T-helper 1 cell treated with Interleukin-12 subunit alpha and Interleukin-12 subunit beta and Interleukin-4 antibody, amounts not matched to agents 30 ng/mL and 1 ng/mL, for 36 hours (primary cell): ENCODE measurements around the gene HSD17B8. TPM values are rescaled to one million over a fixed set of nuclear protein-coding genes. Genes with fewer than 3 reads are reported as not detected.

ENCODE experiments used
- intact Hi-C: fragments of 100-400 bp; cut with micrococcal nuclease; formaldehyde crosslinking; loops from one replicate; pipeline ENCODE4 v1.15.1; 2024
- total RNA-seq: library from RNA; stranded (reverse); gene quantifications from 2 replicates; pipeline ENCODE4 v1.2.3, GENCODE V29; 2022

Gene HSD17B8
- total RNA-seq, 1 donor from 2014 or later, result 6.9 TPM

GRCh38 chr6:33236328-33236727, 31.9 kb downstream of the HSD17B8 start:
- intact Hi-C loops, result no loop called here

DNA sequence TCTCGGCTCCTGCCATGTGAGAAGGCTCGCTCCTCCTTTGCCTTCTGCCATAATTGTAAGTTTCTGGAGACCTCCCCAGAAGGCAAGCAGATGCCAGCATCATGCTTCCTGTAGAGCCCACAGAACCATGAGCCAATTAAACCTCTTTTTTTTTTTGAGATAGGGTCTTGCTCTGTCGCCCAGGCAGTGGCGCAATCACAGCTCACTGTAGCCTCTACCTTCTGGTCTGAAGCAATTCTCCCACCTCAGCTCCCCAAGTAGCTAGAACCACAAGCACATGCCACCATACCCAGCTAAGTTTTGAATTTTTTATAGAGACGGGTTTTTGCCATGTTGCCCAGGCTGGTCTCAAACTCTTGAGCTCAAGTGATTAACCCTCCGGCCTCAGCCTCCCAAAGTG, 32.4 kb downstream of the HSD17B8 start:
- intact Hi-C loops, result no loop called here

- intact Hi-C loops, result no loop called here
Measured at GRCh38 chr6:33237741-33238140, 33.3 kb downstream of the HSD17B8 start.

- intact Hi-C loops, result no loop called here
Measured at GRCh38 chr6:33241968-33242367, 37.5 kb downstream of the HSD17B8 start.

- intact Hi-C loops, result no loop called here
Measured at GRCh38 chr6:33243476-33243875, 39.0 kb downstream of the HSD17B8 start.

GRCh38 chr6:33247977-33248642, 43.7 kb downstream of the HSD17B8 start:
- intact Hi-C loops, result loop anchor here (1.0 to 5.0 kb wide), 11 partner anchors 44 to 403 kb away; partner anchors contain the start of genes HLA-DMB, HLA-DPB1, HSD17B8 and PSMB8

DNA sequence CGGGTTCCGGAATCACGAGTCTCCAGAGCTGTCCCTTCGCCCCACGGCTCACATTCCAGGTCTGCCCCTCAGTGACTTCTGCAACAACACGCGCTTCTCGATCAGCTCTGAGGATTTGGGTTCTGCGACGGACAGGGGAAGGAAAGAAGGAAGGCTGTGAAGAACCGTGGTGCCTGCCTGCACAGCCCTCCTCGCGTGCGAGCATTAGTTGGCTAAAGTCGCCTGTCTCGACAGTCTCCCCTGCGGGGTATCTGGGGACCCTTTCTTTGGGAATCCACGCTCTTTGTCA, 44.1 kb downstream of the HSD17B8 start:
- intact Hi-C loops, result loop anchor here (1.0 to 5.0 kb wide), 11 partner anchors 44 to 404 kb away; partner anchors contain the start of genes HLA-DMB, HLA-DPB1, HSD17B8 and PSMB8

DNA sequence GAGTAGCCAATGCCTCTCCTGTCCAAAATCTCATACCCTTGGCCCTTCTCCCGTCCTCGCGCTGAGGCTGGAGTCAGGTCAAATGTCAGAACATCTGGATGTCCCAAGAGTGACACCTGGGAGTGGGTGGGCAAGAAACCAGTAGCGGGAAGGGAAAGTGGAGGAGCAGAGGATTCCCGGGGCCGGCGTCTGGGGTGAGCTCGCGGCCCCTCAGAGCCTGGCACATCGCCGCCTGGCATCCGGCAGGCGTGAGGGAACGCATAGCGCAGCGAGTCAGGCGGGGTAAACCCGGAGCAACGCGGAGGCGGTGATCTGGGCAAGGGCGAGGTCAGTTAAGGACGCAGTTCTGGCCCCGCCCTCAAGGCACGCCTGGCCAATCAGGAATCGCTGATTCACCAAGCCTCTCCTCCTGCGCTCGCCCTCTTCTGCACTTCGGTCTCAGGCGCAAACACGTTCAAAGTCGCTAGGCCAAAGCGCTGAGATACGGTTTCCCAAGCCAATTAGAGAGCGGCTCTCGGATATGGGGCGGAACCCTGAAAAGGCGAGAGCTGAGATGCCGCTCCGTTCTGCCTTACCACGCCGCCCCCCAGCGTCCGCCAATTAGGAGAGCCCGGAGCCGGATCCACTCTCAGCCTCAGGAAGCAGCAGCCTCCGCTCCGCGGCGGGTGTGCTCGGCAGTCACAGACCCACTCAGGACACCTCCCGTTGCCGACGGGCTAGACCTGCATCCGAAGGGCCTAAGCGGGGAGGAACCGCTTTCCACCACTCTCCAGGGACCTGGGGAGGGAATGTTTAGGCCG, 44.7 kb downstream of the HSD17B8 start:
- intact Hi-C loops, result loop anchor here (1.0 to 5.0 kb wide), 20 partner anchors 22 to 1119 kb away; partner anchors contain the start of genes B3GALT4, FKBPL, HLA-DMB and HLA-DPB1

DNA sequence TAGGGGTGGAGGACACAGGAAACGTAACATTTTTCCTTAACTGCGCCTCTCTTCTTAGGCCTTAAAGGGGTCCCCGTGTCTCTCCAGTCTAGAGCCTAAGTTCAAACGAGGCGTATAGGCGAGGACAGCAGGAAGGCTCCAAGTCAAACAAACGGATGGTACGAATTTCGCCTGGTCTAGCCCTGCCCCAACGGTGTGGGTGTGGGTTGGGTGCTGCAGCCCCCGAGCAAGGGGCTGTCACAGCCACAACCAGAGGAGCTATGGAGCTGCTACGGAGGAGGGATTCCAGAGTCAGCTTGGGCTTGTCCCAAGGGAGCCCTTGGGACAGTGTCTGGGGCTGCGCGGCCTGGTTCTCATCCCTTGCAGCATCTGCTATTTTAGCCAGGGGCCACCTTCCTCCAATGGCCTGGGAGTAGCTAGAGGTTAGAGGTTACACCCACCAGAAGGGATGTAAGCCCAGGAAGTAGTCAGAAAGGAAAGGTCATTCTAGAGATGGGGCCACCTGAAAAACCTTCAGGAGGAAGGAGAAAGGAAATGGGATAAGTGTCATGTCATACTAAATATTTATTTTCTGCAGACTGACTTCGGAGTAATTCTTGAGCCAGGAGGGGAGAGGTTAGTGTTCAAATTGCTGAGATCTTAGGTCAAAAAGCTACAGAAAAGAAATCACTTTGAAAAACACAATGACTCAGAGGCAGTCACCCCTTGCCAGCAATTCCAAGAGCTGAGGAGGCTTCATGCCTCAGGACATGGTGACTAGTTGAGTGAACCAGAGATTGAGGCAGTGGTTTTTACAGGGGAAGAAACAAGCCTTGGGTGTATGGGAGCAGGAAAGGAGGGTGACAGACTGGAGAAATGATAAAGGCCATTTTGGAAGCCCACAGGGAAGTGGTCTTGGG, 45.5 kb downstream of the HSD17B8 start:
- intact Hi-C loops, result loop anchor here (1.0 to 5.0 kb wide), 14 partner anchors 21 to 1120 kb away; partner anchors contain the start of genes B3GALT4, FKBPL, HLA-DMB and KIFC1

DNA sequence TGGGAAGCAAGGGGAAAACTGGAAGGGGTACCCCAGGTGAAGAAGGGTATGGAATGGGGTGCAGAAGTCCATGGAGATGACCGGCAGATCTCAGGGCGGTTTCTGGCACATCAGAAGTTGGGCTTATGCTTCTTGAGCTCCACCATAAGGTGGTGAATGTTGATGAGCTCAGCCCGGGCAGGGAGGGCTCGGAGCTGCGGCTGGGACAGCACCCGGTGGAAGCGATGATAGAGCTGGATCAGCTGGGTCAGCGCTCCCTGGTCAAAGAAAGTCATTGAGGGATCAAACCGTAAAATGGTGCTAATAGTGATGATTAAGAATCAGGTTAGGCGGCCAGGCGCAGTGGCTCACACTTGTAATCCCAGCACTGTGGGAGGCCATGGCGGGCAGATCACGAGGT, 46.3 kb downstream of the HSD17B8 start:
- intact Hi-C loops, result no loop called here

DNA sequence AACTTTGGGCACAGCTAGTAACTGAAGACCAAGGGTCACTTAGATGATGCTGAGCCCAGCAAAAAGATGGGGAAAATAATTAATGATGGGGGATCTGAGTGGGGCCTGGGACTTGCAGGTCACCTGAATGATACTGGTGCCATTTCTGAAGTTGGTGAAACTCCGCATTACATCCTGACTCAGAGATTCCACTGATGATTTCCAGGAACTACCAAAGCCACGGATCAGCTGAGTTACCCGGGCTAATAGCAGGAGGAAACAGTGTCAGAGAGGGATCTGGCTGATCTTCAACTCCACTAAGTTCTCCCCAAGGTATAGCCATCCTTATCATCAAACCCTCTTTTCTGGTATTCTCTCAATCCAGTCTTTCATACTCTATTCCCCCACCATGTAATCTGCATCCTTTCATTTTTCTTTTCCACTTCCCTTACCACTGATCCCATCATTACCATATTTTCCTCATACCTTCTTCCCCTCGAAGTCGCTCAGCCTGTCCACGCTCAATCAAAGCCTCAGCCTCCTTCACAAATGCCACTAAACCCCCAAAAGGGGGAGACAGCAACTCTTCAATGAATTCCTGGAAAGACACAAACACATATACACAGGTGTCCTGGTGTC, 47.0 kb downstream of the HSD17B8 start:
- intact Hi-C loops, result no loop called here

DNA sequence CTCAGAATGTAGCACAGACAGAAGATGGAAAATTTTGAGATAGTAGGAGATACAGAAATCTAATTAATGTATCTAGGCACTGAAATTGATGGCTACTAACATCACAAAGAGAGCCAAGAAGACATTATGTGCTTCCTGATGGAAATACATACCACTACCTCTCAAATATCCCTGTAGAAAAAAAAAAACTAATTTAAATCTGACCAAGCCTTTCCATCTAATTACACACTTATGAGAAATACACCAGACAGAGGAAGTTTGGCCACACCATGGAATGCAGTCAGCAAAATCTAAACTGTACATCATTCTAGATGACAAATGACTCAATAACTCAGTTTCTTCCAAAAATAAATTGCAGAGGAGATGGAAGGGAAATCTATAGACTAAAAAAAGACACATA, 48.3 kb downstream of the HSD17B8 start:
- intact Hi-C loops, result no loop called here

- intact Hi-C loops, result no loop called here
Measured at GRCh38 chr6:33254591-33254990, 50.1 kb downstream of the HSD17B8 start.

Other genes with a start within 250 kb of the HSD17B8 start
- 313 and 336 TPM in 2 replicates for gene BRD2, start 236.1 kb upstream of the HSD17B8 start, total RNA-seq
- gene HLA-DOA, start 195.1 kb upstream of the HSD17B8 start, total RNA-seq, result 5.8 and 8.4 TPM in 2 replicates
- gene HLA-DPA1, start 131.0 kb upstream of the HSD17B8 start, total RNA-seq, result 201 and 213 TPM in 2 replicates
- gene HLA-DPB1, start 128.7 kb upstream of the HSD17B8 start, total RNA-seq, result 93.9 and 99.1 TPM in 2 replicates
- gene COL11A2, start 12.2 kb upstream of the HSD17B8 start, total RNA-seq, result 0.42 and 0.61 TPM in 2 replicates
- gene RXRB, start 4.0 kb upstream of the HSD17B8 start, total RNA-seq, result 44.1 and 47.2 TPM in 2 replicates
- 60.7 and 62.1 TPM in 2 replicates for gene SLC39A7, start 3.8 kb upstream of the HSD17B8 start, total RNA-seq
- gene RING1, start 3.8 kb downstream of the HSD17B8 start, total RNA-seq, result 44.0 and 46.0 TPM in 2 replicates
- gene VPS52, start 67.2 kb downstream of the HSD17B8 start, total RNA-seq, result 64.0 and 71.6 TPM in 2 replicates
- 1,946 and 1,985 TPM in 2 replicates for gene RPS18, start 67.4 kb downstream of the HSD17B8 start, total RNA-seq
- 17.1 and 19.7 TPM in 2 replicates for gene B3GALT4, start 72.5 kb downstream of the HSD17B8 start, total RNA-seq
- 68.2 and 70.7 TPM in 2 replicates for gene WDR46, start 84.6 kb downstream of the HSD17B8 start, total RNA-seq
- gene PFDN6, start 84.9 kb downstream of the HSD17B8 start, total RNA-seq, result 71.8 and 79.6 TPM in 2 replicates
- gene RGL2, start 94.3 kb downstream of the HSD17B8 start, total RNA-seq, result 45.7 and 46.5 TPM in 2 replicates
- 415 TPM in 2 replicates for gene TAPBP, start 109.4 kb downstream of the HSD17B8 start, total RNA-seq
- gene ZBTB22, start 113.1 kb downstream of the HSD17B8 start, total RNA-seq, result 12.4 and 13.3 TPM in 2 replicates
- 76.7 and 80.6 TPM in 2 replicates for gene DAXX, start 118.3 kb downstream of the HSD17B8 start, total RNA-seq
- gene KIFC1, start 187.2 kb downstream of the HSD17B8 start, total RNA-seq, result 76.1 and 76.9 TPM in 2 replicates
- 37.1 and 38.5 TPM in 2 replicates for gene PHF1, start 206.4 kb downstream of the HSD17B8 start, total RNA-seq
- 134 and 135 TPM in 2 replicates for gene CUTA, start 213.5 kb downstream of the HSD17B8 start, total RNA-seq
- 31.8 and 32.4 TPM in 2 replicates for gene SYNGAP1, start 215.4 kb downstream of the HSD17B8 start, total RNA-seq
- gene ZBTB9, start 249.9 kb downstream of the HSD17B8 start, total RNA-seq, result 11.7 and 12.1 TPM in 2 replicates